HG03558 (cell line): ENCODE measurements around the gene TULP1.
"Not testable (repeated sequence)": the region's sequence is repeated elsewhere in the genome, so short reads cannot be mapped to it uniquely, and the experiment has no call there.

ENCODE experiments used
- ATAC-seq: cut with Tn5 transposase; IDR thresholded peaks from one replicate; pipeline ENCODE4 v1.9.1; 2021; ENCODE audit warnings: moderate number of reproducible peaks; ENCODE audit not compliant: unreplicated experiment; ENCODE audit errors: extremely low read depth

The TULP1 gene

DNA sequence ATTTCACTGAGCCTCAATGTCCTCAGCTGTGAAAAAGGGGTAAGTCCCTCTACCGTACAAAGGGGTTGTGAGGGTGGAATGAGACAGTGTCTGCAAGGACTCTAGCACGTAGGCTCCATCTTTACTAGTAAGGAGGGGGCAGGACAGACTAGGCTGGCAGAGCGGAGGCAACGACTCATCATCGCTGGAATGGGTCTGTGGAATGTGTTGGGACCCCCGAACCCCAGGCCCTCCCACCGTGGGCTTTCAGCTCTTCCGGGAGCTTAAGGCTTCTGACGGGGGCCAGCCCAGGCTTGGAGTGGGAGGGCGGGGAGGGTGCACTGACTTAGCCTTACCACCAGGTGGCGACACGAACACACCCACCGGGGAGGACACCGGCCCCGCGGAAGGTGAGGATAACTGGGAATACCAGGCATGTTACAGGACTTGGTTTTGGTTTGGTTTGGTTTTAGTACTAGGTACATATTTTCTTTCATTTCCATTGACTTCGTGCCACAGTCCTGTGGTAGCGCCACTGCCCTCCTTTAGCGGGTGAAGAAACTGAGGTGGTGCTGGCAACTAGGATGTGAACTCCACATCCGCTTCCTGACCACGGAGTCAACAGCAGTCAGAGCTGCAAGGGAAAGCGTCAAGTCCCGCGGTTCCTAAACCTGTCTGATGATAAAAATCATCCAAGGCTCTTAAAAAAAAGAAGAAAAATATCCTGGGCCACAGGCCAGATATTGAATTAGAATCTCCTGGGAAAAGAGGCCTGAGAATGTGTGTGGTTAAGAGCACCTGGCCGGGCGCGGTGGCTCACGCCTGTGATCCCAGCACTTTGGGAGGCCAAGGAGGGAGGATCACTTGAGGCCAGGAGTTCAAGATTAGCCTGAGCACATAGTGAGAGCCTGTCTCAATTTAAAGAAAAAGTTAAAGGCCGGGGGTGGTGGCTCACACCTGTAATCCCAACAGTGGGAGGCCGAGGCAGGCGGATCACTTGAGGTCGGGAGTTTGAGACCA, 10.3 kb upstream of the TULP1 start:
- no peak for ATAC-seq

DNA sequence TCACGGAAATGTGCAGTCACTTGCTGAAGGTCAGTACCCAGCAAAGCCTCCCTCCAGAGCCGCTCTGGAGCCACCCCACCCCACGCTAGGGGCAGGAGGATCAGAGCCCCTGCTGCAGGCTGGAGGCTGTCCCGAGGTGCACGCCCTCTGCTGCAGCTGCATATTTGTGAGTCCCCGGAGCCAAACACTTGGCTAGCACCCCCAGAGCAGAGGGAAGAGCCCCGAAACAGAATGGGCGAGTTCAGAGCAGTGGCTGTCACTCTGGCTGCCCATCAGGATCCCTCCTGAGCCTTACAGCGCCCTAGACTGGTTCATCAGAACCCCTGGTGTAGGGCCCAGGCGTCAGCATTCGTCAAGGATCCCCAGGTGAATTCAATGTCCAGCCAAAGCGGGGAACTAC, 9.5 kb upstream of the TULP1 start:
- ATAC-seq = no peak

DNA sequence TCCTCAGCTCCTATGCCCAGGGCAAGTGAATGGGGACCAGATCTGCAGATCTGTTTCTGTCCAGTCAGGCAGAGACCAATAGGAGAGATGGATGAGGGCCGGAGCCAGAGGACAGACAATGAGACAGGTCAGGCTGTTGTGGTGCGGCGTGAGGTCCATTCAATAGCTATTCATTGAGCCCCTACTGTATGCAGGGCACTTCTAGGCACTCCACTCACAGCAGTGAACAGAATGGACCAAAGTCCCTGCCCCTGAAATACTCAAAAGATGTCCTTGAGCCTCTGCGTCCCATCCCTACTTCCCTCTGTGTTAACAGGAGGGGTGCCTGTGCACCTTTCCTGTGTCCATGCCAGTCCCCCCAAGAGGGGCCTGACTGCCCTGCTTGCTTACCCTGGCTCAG, 8.5 kb upstream of the TULP1 start:
- ATAC-seq = no peak

DNA sequence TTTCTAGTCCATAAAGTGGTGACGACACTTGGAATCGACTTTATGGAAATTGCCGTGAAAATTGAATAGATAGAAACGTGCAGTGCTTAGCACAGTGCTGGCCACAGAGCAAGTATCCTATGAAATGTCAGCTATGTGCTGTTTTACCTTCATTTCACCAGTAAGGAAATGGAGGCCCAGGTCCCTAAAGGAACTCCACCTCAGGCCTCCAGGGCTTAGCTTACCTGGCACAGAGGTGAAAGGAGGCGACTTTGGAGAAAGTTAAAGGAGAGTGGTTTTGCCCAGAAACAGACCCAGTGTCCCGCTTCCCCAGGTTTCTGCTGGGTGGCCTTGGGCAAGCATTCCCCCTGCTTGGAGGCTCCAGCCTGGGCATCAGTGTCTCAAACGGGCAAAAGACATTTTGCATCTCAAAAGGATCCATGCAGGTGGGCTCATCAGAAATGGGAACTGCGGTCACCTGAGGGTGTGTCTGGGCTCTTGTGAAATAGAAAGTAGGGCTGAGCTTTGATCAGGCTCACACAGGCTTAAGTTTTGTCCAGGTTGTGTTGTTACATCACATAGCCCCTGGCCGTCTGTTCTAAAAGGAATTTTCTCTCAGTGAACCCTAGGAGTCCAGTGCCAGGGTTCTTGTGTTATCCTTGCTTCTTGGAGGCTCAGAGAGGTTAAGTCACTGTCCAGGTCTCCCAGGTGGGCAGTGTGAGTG, 6.8 kb upstream of the TULP1 start:
- no peak for ATAC-seq

DNA sequence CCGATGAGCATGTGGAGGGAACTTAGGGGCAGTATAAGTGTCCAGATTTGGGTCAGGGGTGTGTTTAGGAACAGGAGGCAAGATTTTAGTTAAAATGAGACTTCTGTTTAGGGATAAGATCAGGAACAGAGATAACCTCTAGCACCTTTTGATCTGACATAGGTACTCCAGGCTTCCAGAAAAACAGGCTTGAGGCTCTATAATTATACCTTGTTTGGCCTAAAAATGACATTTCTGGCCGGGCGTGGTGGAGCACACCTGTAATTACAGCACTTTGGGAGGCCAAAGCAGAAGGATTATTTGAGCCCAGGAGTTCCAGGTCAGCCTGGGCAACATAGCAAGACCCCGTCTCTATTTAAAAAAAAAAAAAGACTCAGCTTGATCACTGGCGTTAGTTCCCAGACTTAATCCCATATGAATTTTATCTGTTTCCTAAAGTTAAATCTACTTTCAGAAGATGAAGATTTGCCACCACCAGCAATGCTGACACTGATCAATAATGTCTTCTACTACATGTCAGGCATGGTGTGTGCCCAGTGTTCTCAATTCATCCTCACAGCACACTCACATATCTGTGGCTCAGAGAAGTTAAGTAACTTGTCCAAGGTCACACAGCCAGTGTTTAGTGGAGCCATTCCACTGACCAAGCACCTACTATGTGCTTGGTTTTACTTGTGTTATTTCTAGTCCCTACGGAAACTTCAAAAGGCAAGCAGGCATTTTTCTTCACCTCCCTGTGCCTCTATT, 6.0 kb upstream of the TULP1 start:
- no peak for ATAC-seq

DNA sequence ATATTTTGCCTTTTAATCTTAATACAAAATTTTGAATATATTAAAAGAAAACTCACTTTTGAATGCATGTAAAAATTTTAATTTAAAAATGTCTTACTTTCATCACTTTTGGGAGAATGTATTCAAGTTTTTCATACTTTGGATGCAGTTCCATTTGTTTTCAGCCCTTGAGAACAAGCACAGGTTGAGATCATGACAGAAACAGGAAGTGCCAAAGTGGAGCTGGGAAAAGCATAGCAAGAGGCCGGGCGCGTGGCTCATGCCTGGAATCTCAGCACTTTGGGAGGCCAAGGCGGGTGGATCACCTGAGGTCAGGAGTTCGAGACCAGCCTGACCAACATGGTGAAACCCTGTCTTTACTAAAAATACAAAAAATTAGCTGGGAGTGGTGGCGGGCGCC, 5.3 kb upstream of the TULP1 start:
- ATAC-seq = not testable (repeated sequence)

DNA sequence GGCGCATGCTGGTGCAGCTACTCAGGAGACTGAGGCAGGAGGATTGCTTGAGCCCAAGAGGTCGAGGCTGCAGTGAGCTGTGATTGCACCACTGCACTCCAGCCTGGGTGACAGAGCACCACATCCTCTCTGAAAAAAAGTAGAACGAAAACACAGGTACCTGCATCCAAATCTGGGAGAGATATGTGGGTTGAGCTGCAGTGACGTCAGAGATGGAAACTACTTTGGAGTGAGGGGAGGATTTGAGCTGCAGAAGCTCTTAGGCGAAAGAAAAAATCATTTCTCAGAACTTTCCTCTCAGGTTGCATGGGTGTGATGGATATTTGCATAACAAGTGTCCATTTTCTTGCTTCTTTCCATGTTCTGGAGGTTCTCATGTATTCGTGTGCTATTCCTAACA, 4.0 kb upstream of the TULP1 start:
- no peak for ATAC-seq

DNA sequence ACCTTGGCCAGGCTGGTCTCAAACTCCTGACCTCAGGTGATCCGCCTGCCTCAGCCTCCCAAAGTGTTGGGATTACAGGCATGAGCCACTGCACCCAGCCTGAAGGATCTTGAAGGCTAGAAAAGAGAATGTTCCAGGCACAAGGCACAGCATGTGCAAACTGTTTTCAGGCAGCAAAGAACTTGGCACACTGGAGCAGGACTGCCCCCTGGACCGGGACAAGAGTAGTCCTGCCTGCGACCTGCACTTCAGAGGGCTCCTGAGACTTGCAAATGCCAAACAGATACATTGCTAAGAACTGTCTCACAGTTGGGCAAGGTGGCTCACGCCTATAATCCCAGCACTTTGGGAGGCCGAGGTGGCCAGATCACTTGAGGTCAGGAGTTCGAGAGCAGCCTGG, 3.2 kb upstream of the TULP1 start:
- ATAC-seq = not testable (repeated sequence)

DNA sequence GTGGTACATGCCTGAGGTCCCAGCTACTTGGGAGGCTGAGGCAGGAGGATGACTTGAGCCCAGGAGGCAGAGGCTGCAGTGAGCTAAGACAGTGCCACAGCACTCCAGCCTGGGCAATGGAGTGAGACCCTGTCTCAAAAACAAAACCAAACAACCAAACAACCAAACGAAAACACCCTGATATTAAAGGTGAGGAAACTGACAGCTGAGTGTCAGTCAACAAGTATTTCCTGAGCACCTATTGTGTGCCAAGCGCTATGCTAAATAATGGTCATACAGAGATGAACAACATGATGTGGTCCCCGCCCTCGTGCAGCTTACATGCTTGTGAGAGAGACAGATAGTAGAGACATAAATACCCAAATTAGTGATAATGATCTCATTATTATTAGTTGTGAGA, 1.9 kb upstream of the TULP1 start:
- no peak for ATAC-seq

DNA sequence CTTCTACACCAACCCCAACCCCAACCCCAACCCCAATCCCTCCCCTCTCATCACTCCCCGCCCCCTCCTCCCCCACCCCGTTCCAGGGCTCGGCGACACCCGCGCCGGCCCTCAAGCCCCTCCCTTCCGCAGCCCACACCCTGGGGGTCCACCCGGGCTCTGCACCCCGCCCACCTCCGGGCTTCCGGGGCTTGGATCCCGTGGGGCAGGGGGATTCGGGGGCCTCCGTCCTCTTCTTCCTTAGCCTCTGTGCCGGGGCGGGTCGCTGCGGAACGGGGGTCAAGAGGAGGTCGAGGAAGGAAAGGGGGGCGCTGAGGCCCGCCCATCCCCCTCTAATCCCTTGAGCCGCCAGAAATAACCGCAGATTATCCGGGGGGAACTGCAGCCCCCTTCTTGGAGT, 690 bp downstream of the TULP1 start:
- ATAC-seq = no peak

DNA sequence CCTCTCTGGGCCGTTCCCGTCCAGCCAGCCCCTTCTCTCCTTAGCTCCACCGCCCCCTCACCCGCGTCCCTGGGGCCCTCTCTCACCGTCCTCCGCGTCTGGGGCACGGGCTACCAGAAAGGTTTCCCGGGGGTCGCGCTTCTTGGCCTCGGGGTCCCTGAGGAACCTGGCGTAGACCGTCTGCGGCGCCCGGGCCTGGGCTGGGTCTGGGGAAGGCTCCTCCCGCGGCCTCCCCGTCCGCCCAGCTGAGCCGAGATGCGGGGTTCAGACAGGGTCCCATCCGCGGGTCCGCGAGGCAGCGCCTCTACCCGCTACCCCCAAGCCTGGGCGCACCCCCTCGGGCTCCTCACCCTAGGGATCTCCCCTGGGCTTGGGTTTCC, 1.1 kb downstream of the TULP1 start:
- no peak for ATAC-seq

DNA sequence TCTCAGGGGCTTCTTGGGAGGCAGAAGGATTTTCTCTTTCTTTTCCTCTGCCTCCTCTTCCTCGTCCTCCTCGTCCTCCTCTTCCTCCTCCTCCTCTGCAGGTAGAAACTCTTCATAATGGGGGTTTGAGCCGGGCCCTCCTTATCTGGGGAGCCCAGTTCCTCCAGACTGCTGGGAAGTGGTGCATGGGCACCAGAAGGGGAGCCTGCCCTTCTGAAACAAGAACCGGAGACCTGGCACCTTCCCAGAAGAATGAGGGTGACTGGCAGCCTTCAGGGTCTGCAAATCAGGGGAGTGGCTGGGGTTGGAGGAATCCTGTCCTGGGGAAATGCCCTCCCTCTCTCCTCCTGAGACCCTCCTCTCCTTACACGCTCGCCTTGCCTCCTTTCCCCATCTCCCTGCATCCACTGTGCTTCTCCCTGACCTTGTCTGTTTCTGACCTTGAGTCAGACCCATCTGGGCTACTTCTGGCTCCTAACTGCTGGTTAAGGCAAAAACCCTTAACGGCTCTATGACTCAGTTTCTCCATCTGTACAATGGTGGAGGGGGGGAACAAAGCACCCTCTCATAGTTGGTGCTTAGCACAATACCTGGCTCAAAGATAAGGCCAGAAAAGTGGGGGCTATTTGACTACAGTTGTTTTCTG, 1.7 kb downstream of the TULP1 start:
- no peak for ATAC-seq

DNA sequence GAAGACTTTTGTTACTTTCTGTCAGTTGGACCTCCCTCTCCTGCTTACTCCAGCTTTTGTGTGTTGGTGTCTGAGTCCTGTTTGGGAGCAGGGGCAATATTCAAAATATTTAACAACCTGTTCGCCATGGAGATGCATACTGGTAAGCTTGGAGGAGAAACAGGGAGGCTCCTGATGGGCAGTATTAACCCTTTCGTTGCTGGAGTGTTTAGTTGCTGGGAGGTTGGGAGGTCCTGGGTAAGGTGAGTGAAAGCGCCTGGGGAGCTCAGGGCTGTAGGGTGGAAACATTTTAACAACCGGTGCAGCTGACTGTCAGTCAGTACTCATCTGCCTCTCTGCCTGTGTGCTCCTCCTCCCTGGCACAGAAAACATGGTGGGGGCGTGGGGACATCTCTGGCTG, 4.2 kb downstream of the TULP1 start:
- no peak for ATAC-seq

DNA sequence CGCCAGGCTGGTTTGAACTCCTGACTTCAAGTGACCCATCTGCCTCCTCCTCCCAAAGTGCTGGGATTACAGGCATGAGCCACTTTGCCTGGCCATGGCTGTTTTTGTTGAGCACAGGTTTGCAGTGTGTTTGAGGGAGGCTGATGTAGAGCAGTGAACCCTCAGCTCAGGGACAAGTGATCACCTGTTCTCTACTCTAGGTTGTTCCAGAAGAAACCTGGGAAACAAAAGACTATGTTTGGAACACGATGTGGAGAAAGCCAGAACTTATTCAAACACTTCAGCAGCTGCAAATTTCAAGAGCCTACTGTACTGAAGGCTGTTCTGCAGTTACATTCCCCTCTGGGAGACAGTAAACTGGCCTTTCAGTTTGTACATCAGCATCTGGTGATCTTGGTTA, 4.7 kb downstream of the TULP1 start:
- no peak for ATAC-seq

DNA sequence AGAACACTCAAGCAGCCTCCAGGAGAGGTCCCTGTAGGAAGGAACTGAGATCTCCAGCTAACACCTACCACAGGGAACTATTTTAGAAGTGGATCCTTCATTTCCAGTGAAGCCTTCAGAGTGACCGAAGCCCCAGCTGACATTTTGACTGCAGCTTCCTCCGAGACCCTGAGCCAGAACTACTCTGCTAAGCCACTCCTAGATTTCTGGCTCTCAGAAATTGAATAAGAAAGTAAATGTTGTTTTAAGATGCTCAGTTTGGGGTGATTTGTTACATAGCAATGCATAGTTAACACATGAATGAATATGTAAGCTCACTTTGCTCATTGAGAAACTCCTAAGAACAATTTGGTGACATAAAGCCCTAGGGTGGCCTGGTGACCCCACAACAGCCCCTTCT, 5.5 kb downstream of the TULP1 start:
- ATAC-seq = no peak

DNA sequence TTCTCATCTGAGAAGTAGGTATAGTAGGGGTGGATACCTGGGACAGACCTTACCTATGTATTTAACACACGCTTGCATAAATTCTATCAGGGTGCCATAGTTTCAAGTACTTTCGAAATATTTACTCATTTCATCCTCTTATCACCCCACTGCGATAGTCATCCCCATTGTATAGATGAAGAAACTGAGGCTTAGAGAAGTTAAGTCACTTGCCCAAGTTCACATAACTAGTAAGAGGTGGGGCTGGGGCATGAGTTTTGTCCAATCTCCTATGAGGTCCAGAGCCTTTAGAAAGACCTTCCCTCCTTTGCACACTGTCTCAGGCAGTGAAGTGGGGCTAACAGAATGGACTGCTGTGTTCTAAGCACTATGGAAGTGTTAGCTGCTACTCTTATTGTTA, 6.2 kb downstream of the TULP1 start:
- no peak for ATAC-seq

DNA sequence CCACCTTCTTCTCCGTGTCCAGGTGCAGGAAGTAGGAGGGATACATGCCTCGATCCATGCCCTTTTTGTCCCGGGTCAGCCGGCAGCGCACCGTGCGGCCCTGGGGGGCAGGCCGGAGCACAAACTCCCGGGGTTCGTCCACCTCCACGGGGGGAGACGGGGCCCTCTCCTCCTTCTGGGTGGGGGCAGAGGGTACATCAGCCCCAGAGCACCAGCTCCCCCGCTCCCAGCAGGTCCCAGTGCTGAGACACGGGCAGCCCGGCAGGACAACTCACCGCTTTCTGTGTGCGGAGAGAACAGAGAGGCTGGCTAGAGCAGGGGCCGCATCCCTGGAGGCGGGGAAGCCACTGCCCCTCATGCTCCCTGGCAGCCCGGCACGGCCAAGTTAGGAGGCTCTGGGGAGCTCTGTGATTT, 6.7 kb downstream of the TULP1 start:
- no peak for ATAC-seq

DNA sequence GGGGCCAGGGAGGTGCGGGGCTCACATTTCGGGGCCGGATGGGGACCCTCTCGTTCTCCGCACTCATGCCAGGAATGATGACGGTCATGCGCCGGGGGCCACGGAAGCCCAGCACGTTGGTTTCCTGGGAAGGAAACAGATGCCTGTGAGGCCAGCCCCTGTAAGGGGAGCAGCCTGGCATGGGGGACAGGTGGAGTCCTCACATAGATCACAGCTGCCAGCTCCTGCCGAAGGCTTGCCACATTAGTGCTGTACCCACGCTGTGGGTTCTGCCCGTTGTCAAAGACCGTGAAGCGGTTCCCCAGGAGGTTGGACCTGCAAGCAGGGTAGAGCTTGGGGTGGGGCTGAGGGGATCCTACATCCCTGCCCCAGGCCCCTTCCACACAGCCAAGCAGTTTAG, 9.2 kb downstream of the TULP1 start:
- no peak for ATAC-seq

DNA sequence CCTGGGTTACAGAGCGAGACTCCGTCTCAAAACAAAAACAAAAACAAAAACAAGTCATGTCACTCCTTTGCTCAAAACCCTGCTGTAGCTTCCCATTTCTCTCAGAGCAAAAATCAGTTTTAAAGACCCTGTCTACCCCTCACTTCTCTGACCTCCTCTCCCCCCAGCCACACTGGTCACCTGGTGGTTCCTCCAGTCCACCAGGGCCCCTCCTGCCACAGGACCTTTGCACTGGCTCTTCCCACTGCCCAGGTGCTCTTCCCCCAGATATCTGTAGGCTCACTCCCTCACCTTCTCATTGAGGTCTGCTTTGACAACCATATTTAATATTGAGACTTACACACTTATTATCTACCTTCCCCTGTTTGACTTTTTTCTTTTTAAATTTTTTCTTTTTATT, 10.9 kb downstream of the TULP1 start:
- no peak for ATAC-seq

DNA sequence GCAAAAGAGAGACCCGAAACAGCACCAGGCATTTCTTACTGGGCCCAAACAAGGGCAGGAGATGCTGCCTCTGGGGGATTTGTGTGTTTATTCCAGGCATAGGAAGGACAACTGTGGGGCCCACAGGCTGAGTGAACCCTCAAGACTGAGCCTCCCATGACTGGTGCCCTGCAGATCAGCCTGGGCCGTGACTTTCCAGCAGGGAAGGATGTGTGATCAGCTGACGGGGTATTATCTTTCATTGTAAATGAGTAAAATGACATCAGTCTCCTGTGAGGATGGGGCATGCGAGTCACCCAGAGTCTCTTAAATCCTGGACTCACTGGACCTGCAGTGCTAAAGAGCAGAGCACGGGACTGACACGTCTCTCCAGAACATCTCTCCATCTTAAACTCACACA, 11.9 kb downstream of the TULP1 start:
- no peak for ATAC-seq
